Measurements from ENCODE around the gene NSUN6. TPM values are rescaled to one million over a fixed set of nuclear protein-coding genes. Genes with fewer than 3 reads are reported as not detected.
"Not testable (repeated sequence)": the region's sequence is repeated elsewhere in the genome, so short reads cannot be mapped to it uniquely, and the experiment has no call there.

Gene NSUN6
- total RNA-seq, 2 experiments from 2014 or later = 23.2 to 27.2 TPM

DNA sequence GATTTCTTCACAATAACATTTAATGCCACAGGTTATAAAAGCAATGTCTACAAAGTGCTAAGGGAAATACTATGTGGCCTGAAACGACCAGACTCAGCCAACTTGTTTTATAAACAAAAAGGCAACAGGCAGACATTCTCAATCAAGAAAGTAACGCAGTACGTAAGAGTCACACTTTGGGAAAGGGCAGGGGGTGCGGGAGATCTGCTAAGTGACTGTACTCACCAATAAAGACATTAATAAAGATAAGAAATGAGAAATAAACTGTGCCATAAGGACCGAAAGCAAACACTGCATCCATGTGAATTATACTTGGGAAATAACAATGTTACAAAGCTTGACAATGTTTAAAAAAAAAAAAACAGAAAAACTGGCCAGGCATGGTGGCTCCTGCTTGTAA lies 25.5 kb downstream of the NSUN6 start:
- Histone ChIP-seq H3K9me2 (ENCODE audit: insufficient read depth, low read length) (no peaks in the 10 kb centered on the region), H3K79me2 (ENCODE audit: insufficient read depth, low read depth, low read length) (no peaks in the 10 kb centered on the region), H3K4me1 (ENCODE audit: insufficient read depth, low read length, poor library complexity, severe bottlenecking) (no peaks in the 10 kb centered on the region), H2AFZ (ENCODE audit: low read length) (no peak overlapping the region), H3K4me2 (ENCODE audit: low read length) (no peak overlapping the region), H3K36me3 (ENCODE audit: insufficient read depth, low read length) (peaks cover 29% of the 10 kb centered on the region), H3K27ac (ENCODE audit: low read depth, low read length, poor library complexity, severe bottlenecking) (no peak overlapping the region), H3K4me3 (ENCODE audit: low read depth, low read length, poor library complexity, severe bottlenecking) (no peak overlapping the region), H4K20me1 (ENCODE audit: insufficient read depth, low read length) (no peaks in the 10 kb centered on the region), H3K9me3 (ENCODE audit: low read length) (no peaks in the 10 kb centered on the region)
- TF ChIP-seq, protein P1, sequence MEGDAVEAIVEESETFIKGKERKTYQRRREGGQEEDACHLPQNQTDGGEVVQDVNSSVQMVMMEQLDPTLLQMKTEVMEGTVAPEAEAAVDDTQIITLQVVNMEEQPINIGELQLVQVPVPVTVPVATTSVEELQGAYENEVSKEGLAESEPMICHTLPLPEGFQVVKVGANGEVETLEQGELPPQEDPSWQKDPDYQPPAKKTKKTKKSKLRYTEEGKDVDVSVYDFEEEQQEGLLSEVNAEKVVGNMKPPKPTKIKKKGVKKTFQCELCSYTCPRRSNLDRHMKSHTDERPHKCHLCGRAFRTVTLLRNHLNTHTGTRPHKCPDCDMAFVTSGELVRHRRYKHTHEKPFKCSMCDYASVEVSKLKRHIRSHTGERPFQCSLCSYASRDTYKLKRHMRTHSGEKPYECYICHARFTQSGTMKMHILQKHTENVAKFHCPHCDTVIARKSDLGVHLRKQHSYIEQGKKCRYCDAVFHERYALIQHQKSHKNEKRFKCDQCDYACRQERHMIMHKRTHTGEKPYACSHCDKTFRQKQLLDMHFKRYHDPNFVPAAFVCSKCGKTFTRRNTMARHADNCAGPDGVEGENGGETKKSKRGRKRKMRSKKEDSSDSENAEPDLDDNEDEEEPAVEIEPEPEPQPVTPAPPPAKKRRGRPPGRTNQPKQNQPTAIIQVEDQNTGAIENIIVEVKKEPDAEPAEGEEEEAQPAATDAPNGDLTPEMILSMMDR (conservative IDR thresholded peaks at IDR 0.05; ENCODE audit: low read length) = no peak
- TF ChIP-seq EZH2phosphoT487 (IDR thresholded peaks at IDR 0.05; ENCODE audit: borderline replicate concordance, low read depth, low read length) = no peak
- CTCF ChIA-PET (ENCODE audit: unreplicated experiment) = no interaction called here
- intact Hi-C loops (cut with micrococcal nuclease; ENCODE audit: unreplicated experiment) = no loop called here
- no TSS peak for BruUV-seq (replicated peaks)
- DNase-seq (ENCODE audit: low spot score) = no peak
- POLR2A ChIA-PET = interaction anchor here (1.2 to 1.5 kb wide), 2 partner anchors 11 to 32 kb away, joined by 3 to 7 read pairs; no protein-coding TSS in a partner anchor

- H3K79me2 ChIP-seq (ENCODE audit: insufficient read depth, low read depth, low read length); H3K9me2 ChIP-seq (ENCODE audit: insufficient read depth, low read length); H3K9me3 ChIP-seq (ENCODE audit: low read length); H3K27ac ChIP-seq (ENCODE audit: low read depth, low read length, poor library complexity, severe bottlenecking); H3K4me3 ChIP-seq (ENCODE audit: low read depth, low read length, poor library complexity, severe bottlenecking); H4K20me1 ChIP-seq (ENCODE audit: insufficient read depth, low read length); H3K4me1 ChIP-seq (ENCODE audit: insufficient read depth, low read length, poor library complexity, severe bottlenecking); intact Hi-C loops (cut with micrococcal nuclease; ENCODE audit: unreplicated experiment); BruUV-seq (replicated peaks); CTCF ChIA-PET (ENCODE audit: unreplicated experiment); H3K4me2 ChIP-seq (ENCODE audit: low read length); H2AFZ ChIP-seq (ENCODE audit: low read length); DNase-seq (ENCODE audit: low spot score): not testable (repeated sequence)
- POLR2A ChIA-PET = interaction anchor here (1.1 kb wide), 1 partner anchor 9 kb away, joined by 3 read pairs; no protein-coding TSS in a partner anchor
- H3K36me3 ChIP-seq (ENCODE audit: insufficient read depth, low read length) = peaks cover 36% of the 10 kb centered on the region
Measured at GRCh38 chr10:18623671-18624070, 27.7 kb downstream of the NSUN6 start.

GRCh38 chr10:18620856-18621255 lies 30.5 kb downstream of the NSUN6 start:
- Histone ChIP-seq H3K9me2 (ENCODE audit: insufficient read depth, low read length) (no peaks in the 10 kb centered on the region), H4K20me1 (ENCODE audit: insufficient read depth, low read length) (no peaks in the 10 kb centered on the region), H3K4me2 (ENCODE audit: low read length) (no peak overlapping the region), H3K27ac (ENCODE audit: low read depth, low read length, poor library complexity, severe bottlenecking) (no peak overlapping the region), H3K4me3 (ENCODE audit: low read depth, low read length, poor library complexity, severe bottlenecking) (no peak overlapping the region), H3K4me1 (ENCODE audit: insufficient read depth, low read length, poor library complexity, severe bottlenecking) (no peaks in the 10 kb centered on the region), H3K9me3 (ENCODE audit: low read length) (no peaks in the 10 kb centered on the region), H3K79me2 (ENCODE audit: insufficient read depth, low read depth, low read length) (no peaks in the 10 kb centered on the region), H2AFZ (ENCODE audit: low read length) (no peak overlapping the region), H3K36me3 (ENCODE audit: insufficient read depth, low read length) (peaks cover 48% of the 10 kb centered on the region)
- ChIA-PET POLR2A (no interaction called here), CTCF (ENCODE audit: unreplicated experiment) (no interaction called here)
- no peak for DNase-seq (ENCODE audit: low spot score)
- TF ChIP-seq EZH2phosphoT487 (IDR thresholded peaks at IDR 0.05; ENCODE audit: borderline replicate concordance, low read depth, low read length) = no peak
- TF ChIP-seq, protein P1 (conservative IDR thresholded peaks at IDR 0.05; ENCODE audit: low read length) = no peak
- intact Hi-C loops (cut with micrococcal nuclease; ENCODE audit: unreplicated experiment) = no loop called here
- no TSS peak for BruUV-seq (replicated peaks)

Measured in OCI-LY7 (cell line).